H1 (cell line): ENCODE results near the gene SLAMF1. TPM values are rescaled to one million over a fixed set of nuclear protein-coding genes. Genes with fewer than 3 reads are reported as not detected.
A peak's percentile ranks its signal among the peaks of the same experiment; 100 is the strongest.

ENCODE experiments used
- CTCF ChIA-PET: fragments of 300-600 bp; sonication (Branson Sonifier 250); formaldehyde crosslinking; loops from one replicate; lab custom pipeline; 2021; ENCODE audit not compliant: partially characterized antibody; lab: Charles Lee
- POLR2A ChIA-PET: fragments of 300-600 bp; sonication (Branson Sonifier 250); formaldehyde crosslinking; loops from one replicate; lab custom pipeline; 2021; ENCODE audit warnings: inconsistent platforms; ENCODE audit not compliant: partially characterized antibody; lab: Charles Lee
- DNase-seq, 2 experiments: peaks; one replicate each; pipeline versions ENCODE4 v3.0.0 to v3.0.0-alpha.2; 2010 to 2022; ENCODE audit warnings: low spot score in 2 of 2, low read depth in 1 of 2, mixed read lengths in 1 of 2
- FAIRE-seq: peaks from 2 replicates; lab custom pipeline; 2011; peaks lifted over from hg19 to GRCh38; lab: Jason Lieb, UNC
- H2AFZ ChIP-seq: 2 replicates; pipeline ENCODE4 v1.8.1; 2012; ENCODE audit warnings: low read length, inconsistent platforms
- H2AK5ac ChIP-seq: 2 replicates; pipeline ENCODE4 v1.6.1; 2013; ENCODE audit warnings: low read depth, low read length
- H2BK120ac ChIP-seq: replicated peaks from 2 replicates; pipeline ENCODE3; 2013; ENCODE audit warnings: low read depth, low read length, inconsistent platforms
- H2BK12ac ChIP-seq: 2 replicates; pipeline ENCODE4 v1.6.1; 2013; ENCODE audit warnings: low read depth, low read length
- H2BK15ac ChIP-seq: 2 replicates; pipeline ENCODE4 v1.6.1; 2013; ENCODE audit warnings: low read length
- H2BK20ac ChIP-seq: 2 replicates; pipeline ENCODE4 v1.6.1; 2013; ENCODE audit warnings: low read length
- H2BK5ac ChIP-seq: 2 replicates; pipeline ENCODE4 v1.6.1; 2013; ENCODE audit warnings: low read depth, low read length
- H3K14ac ChIP-seq: 2 replicates; pipeline ENCODE4 v1.6.1; 2013; ENCODE audit warnings: inconsistent platforms; ENCODE audit not compliant: insufficient read length
- H3K18ac ChIP-seq: 2 replicates; pipeline ENCODE4 v1.6.1; 2013; ENCODE audit warnings: low read length; ENCODE audit errors: extremely low read depth
- H3K23ac ChIP-seq: 2 replicates; pipeline ENCODE4 v1.6.1; 2013; ENCODE audit warnings: inconsistent platforms; ENCODE audit not compliant: insufficient read length
- H3K23me2 ChIP-seq: 2 replicates; pipeline ENCODE4 v1.6.1; 2013; ENCODE audit warnings: low read depth, low read length
- H3K27ac ChIP-seq: 2 replicates; pipeline ENCODE4 v1.6.1; 2011; ENCODE audit warnings: low read depth, low read length, inconsistent platforms
- H3K27me3 ChIP-seq, 4 experiments: replicated peaks in 1 of 4; 1 replicate in 1 of 4; 2 replicates in 3 of 4; pipeline versions ENCODE4 v1.6.1 to v1.8.1; 2011 to 2013; ENCODE audit warnings: low read length in 3 of 4, mild to moderate bottlenecking in 3 of 4, inconsistent platforms in 2 of 4, mixed read lengths in 2 of 4, moderate library complexity in 1 of 4; ENCODE audit not compliant: control insufficient read depth in 3 of 4, insufficient read depth in 3 of 4; ENCODE audit errors: extremely low read depth in 1 of 4
- H3K36me3 ChIP-seq, 4 experiments: 2 replicates each; pipeline versions ENCODE4 v1.6.1 to v1.8.1; 2011 to 2013; ENCODE audit warnings: mild to moderate bottlenecking in 4 of 4, low read length in 3 of 4, moderate library complexity in 2 of 4, control low read depth in 1 of 4, inconsistent platforms in 1 of 4; ENCODE audit not compliant: insufficient read depth in 4 of 4, control insufficient read depth in 2 of 4
- H3K4ac ChIP-seq: replicated peaks from 2 replicates; pipeline ENCODE3; 2013; ENCODE audit warnings: low read length, low read depth, mixed read lengths, inconsistent platforms; ENCODE audit not compliant: insufficient read length
- H3K4me1 ChIP-seq, 4 experiments: replicated peaks in 1 of 4; 1 replicate in 1 of 4; 2 replicates in 3 of 4; pipeline versions ENCODE4 v1.6.1 to v1.8.1; 2011 to 2013; ENCODE audit warnings: low read length in 3 of 4, inconsistent platforms in 2 of 4, mixed read lengths in 1 of 4; ENCODE audit not compliant: insufficient read depth in 4 of 4, control insufficient read depth in 3 of 4
- H3K4me2 ChIP-seq, 2 experiments: 2 replicates each; pipeline versions ENCODE4 v1.6.1 to v1.8.1; 2011 to 2013; ENCODE audit warnings: low read depth in 2 of 2, low read length in 2 of 2, control low read depth in 1 of 2, inconsistent platforms in 1 of 2, mild to moderate bottlenecking in 1 of 2; ENCODE audit not compliant: insufficient read depth in 1 of 2
- H3K4me3 ChIP-seq, 4 experiments: fragments of 200-600, 300-600 bp in 1 of 4; sonication (generic), shearing (Covaris generic), sonication (Bioruptor Twin) in 1 of 4; 2 replicates each; pipeline versions ENCODE4 v1.5.1 to v1.8.1; 2011 to 2016; ENCODE audit warnings: low read length in 4 of 4, low read depth in 3 of 4, control low read depth in 2 of 4, inconsistent platforms in 2 of 4, mild to moderate bottlenecking in 2 of 4, mixed read lengths in 1 of 4, moderate library complexity in 1 of 4; ENCODE audit not compliant: insufficient read depth in 2 of 4; ENCODE audit errors: extremely low read depth in 1 of 4
- H3K56ac ChIP-seq: replicated peaks from 2 replicates; pipeline ENCODE3; 2013; ENCODE audit warnings: low read depth, mild to moderate bottlenecking, mixed read lengths, low read length, inconsistent platforms; ENCODE audit not compliant: insufficient read length
- H3K79me1 ChIP-seq: 2 replicates; pipeline ENCODE4 v1.6.1; 2013; ENCODE audit warnings: low read depth, low read length, control low read depth
- H3K79me2 ChIP-seq, 2 experiments: 2 replicates each; pipeline versions ENCODE4 v1.6.1 to v1.8.1; 2012 to 2013; ENCODE audit warnings: low read length in 2 of 2, mild to moderate bottlenecking in 2 of 2, inconsistent platforms in 1 of 2; ENCODE audit not compliant: insufficient read depth in 2 of 2, control insufficient read depth in 1 of 2
- H3K9ac ChIP-seq, 4 experiments: replicated peaks in 1 of 4; 1 replicate in 1 of 4; 2 replicates in 3 of 4; pipeline versions ENCODE4 v1.6.1 to v1.8.1; 2011 to 2013; ENCODE audit warnings: low read depth in 3 of 4, low read length in 3 of 4, control low read depth in 2 of 4, mild to moderate bottlenecking in 2 of 4, moderate library complexity in 2 of 4, inconsistent platforms in 1 of 4; ENCODE audit errors: extremely low read depth in 1 of 4
- H3K9me3 ChIP-seq, 2 experiments: 2 replicates each; pipeline versions ENCODE4 v1.6.1 to v1.8.1; 2012 to 2013; ENCODE audit warnings: mild to moderate bottlenecking in 2 of 2, moderate library complexity in 2 of 2, control low read depth in 1 of 2, inconsistent platforms in 1 of 2, low read depth in 1 of 2, low read length in 1 of 2, mixed read lengths in 1 of 2; ENCODE audit not compliant: insufficient read depth in 2 of 2
- H4K20me1 ChIP-seq, 2 experiments: replicated peaks in 1 of 2; 2 replicates each; pipeline versions ENCODE3 to v1.8.1; 2011 to 2013; ENCODE audit warnings: inconsistent platforms in 2 of 2, low read length in 2 of 2, mild to moderate bottlenecking in 1 of 2; ENCODE audit not compliant: insufficient read depth in 2 of 2, control insufficient read depth in 1 of 2
- H4K5ac ChIP-seq: 2 replicates; pipeline ENCODE4 v1.6.1; 2013; ENCODE audit warnings: low read length, low read depth, mixed read lengths, inconsistent platforms; ENCODE audit not compliant: insufficient read length
- H4K8ac ChIP-seq: 2 replicates; pipeline ENCODE4 v1.8.0; 2013; ENCODE audit warnings: mild to moderate bottlenecking, moderate library complexity, low read length, inconsistent platforms; ENCODE audit not compliant: insufficient read depth; ENCODE audit errors: extremely low read depth
- H4K91ac ChIP-seq: replicated peaks from 2 replicates; pipeline ENCODE3; 2013; ENCODE audit warnings: low read length, mixed read lengths, inconsistent platforms; ENCODE audit not compliant: insufficient read length
- CBX5 ChIP-seq: fragments of 300-800, 300-1000 bp; sonication (generic); IDR thresholded peaks from 2 replicates; pipeline ENCODE4 v1.7.1; 2016; ENCODE audit warnings: antibody characterized with exemption, low read length, low read depth
- E2F6 ChIP-seq: IDR thresholded peaks from 2 replicates; pipeline ENCODE4 v1.6.1; 2012; ENCODE audit warnings: inconsistent platforms
- EZH2 ChIP-seq: fragments of 200-600 bp; sonication (generic); IDR thresholded peaks from 2 replicates; pipeline ENCODE4 v1.7.1; 2012; ENCODE audit warnings: low read depth, mild to moderate bottlenecking, moderate library complexity, low read length, inconsistent platforms; ENCODE audit not compliant: severe bottlenecking
- GABPA ChIP-seq: IDR thresholded peaks from 2 replicates; pipeline ENCODE4 v1.6.1; 2011; ENCODE audit warnings: mild to moderate bottlenecking, low read length, moderate library complexity, borderline replicate concordance; ENCODE audit not compliant: insufficient read depth
- GTF2F1 ChIP-seq: IDR thresholded peaks from 2 replicates; pipeline ENCODE4 v1.6.1; 2012; ENCODE audit warnings: low read depth, low read length, improper control_type of control experiment, borderline replicate concordance
- HDAC2 ChIP-seq, 2 experiments: fragments of 300-600 bp in 1 of 2; sonication (generic) in 1 of 2; IDR thresholded peaks; 2 replicates each; pipeline ENCODE4 v1.6.1; 2011 to 2012; ENCODE audit warnings: low read depth in 2 of 2, low read length in 2 of 2, mild to moderate bottlenecking in 2 of 2, moderate library complexity in 2 of 2, borderline replicate concordance in 1 of 2, inconsistent platforms in 1 of 2
- MAX ChIP-seq: IDR thresholded peaks from 2 replicates; pipeline ENCODE4 v1.6.1; 2012; ENCODE audit warnings: inconsistent platforms
- RXRA ChIP-seq: IDR thresholded peaks from 2 replicates; pipeline ENCODE4 v1.6.1; 2011; ENCODE audit warnings: low read depth, mild to moderate bottlenecking, low read length, moderate library complexity; ENCODE audit not compliant: insufficient read depth
- WGBS, 2 experiments: shearing (Covaris generic) in 1 of 2; methylation state at CpG; one replicate each; pipeline versions ENCODE4 v1.1.6 to v1.1.7; 2013 to 2015; ENCODE audit warnings: low lambda C conversion rate in 2 of 2, mixed read lengths in 2 of 2, inconsistent platforms in 1 of 2, low coverage in 1 of 2, missing lambda C conversion rate in 1 of 2; ENCODE audit not compliant: insufficient replicate concordance in 2 of 2, insufficient coverage in 1 of 2, insufficient read length in 1 of 2; ENCODE audit errors: extremely low coverage in 1 of 2, missing lambda C conversion rate in 1 of 2; 5-methylcytosine and 5-hydroxymethylcytosine counted together
- polyA plus RNA-seq, 7 experiments: library from polyadenylated mRNA; depleted of rRNA in 3 of 7; stranded (reverse) in 5 of 7; unstranded in 2 of 7; fragments of >200 nt in 5 of 7; fragments of 200-250 nt in 2 of 7; gene quantifications; 1 replicate in 5 of 7; 2 replicates in 1 of 7; 4 replicates in 1 of 7; pipeline versions ENCODE4 v1.2.1 to v1.2.3, GENCODE V29; 2011 to 2013; ENCODE audit warnings: missing spikeins in 2 of 7, mixed read lengths in 2 of 7
- total RNA-seq: library from RNA; stranded (reverse); fragmentation: NEBNext Ultra II Directional; extraction: Animal tissue kit (Norgen Biotek cat#: 25700); gene quantifications from 2 replicates; pipeline ENCODE4 v1.2.1, GENCODE V29; 2021

Gene SLAMF1
- total and polyA plus RNA-seq, 2 of the 8 experiments (the other 6 are each of a cell fraction or from before 2014, with no cell fraction given), result not detected

- ChIA-PET POLR2A (interaction anchor here (1.9 kb wide), 1 partner anchor 10 kb away, joined by 5 read pairs; no protein-coding TSS in a partner anchor), CTCF (interaction anchor here (0.6 to 7.7 kb wide), 53 partner anchors 8 to 1796 kb away, joined by 3 to 77 read pairs (median 6); partner anchors contain the start of genes CD244, ITLN1, ITLN2 and LY9)
Observed at GRCh38 chr1:160681891-160682140, 35.0 kb upstream of the SLAMF1 start.

More at GRCh38 chr1:160681891-160682140, 35.0 kb upstream of the SLAMF1 start:
- Histone ChIP-seq H3K4me3 (no peak overlapping the region), H4K91ac (no peak overlapping the region), H3K79me1 (no peaks in the 10 kb centered on the region)
- 90% methylated on average over 3 of the region's 3 CpGs; no CpG with 5 or more reads in 1 of the 2 experiments for WGBS, 2 experiments
- TF ChIP-seq GTF2F1 (no peak), HDAC2 (IDR thresholded peaks at IDR 0.05; ENCODE audit: borderline replicate concordance in 1 of 2, low read depth in 2 of 2, low read length in 2 of 2) (no peak), E2F6 (no peak), GABPA (no peak), MAX (no peak), RXRA (no peak), EZH2 (no peak), CBX5 (no peak)
- TF ChIP-seq, all 59 proteins: peak for 0
- no peak overlapping the region for H3K4ac ChIP-seq
- H3K23me2 ChIP-seq, result no peaks in the 10 kb centered on the region
- H3K18ac ChIP-seq, result no peak overlapping the region
- no peak overlapping the region for H2BK5ac ChIP-seq
- H3K27ac ChIP-seq, result no peak overlapping the region
- H4K5ac ChIP-seq, result no peak overlapping the region
- H2AFZ ChIP-seq, result no peak overlapping the region; the same call in 1 of the 2 replicates
- H2BK20ac ChIP-seq, result peak overlapping the region; percentile 40; the same call in 1 of the 2 replicates
- H3K56ac ChIP-seq, result no peak overlapping the region
- H3K9me3 ChIP-seq, result no peaks in the 10 kb centered on the region
- no peak for DNase-seq
- H3K4me2 ChIP-seq, result no peak overlapping the region
- H2AK5ac ChIP-seq, result no peak overlapping the region
- peaks cover 0 to 4% (median 0%) of the 10 kb centered on the region in 4 experiments; a peak in 1 of 7 replicates for H3K4me1 ChIP-seq
- no peak overlapping the region for H2BK15ac ChIP-seq
- no peak overlapping the region for H2BK120ac ChIP-seq
- no peak overlapping the region for H2BK12ac ChIP-seq
- H3K23ac ChIP-seq, result no peak overlapping the region
- no peak for FAIRE-seq
- H3K27me3 ChIP-seq, result no peaks in the 10 kb centered on the region
- H4K20me1 ChIP-seq, result no peaks in the 10 kb centered on the region
- H3K79me2 ChIP-seq, result no peaks in the 10 kb centered on the region
- H3K36me3 ChIP-seq, result no peaks in the 10 kb centered on the region
- no peak overlapping the region for H3K14ac ChIP-seq
- peak overlapping the region; percentile 66; the same call in 1 of the 2 replicates for H4K8ac ChIP-seq
- H3K9ac ChIP-seq, result no peak overlapping the region
